Motor neuron (in vitro differentiated cells): ENCODE results near the gene PLA2G7. TPM values are rescaled to one million over a fixed set of nuclear protein-coding genes. Genes with fewer than 3 reads are reported as not detected.

Experiments
- ATAC-seq, 8 experiments: fragments of 200-7000 bp; cut with Tn5 transposase; replicated peaks in 6 of 8; 2 replicates each; pipeline ENCODE4 v1.8.0; 2021; ENCODE audit warnings: mild to moderate bottlenecking in 8 of 8, moderate library complexity in 8 of 8
- H3K27ac ChIP-seq, 2 donors: fragments of 250-450 bp; sonication (Bioruptor Pico); 2 replicates each; pipeline ENCODE4 v1.9.0; 2021; ENCODE audit warnings: antibody characterized with exemption in 2 of 2, mild to moderate bottlenecking in 2 of 2, moderate library complexity in 1 of 2
- H3K4me1 ChIP-seq, 2 donors: fragments of 250-450 bp; sonication (Bioruptor Pico); replicated peaks in 1 of 2; 2 replicates each; pipeline ENCODE4 v1.6.1; 2021; ENCODE audit warnings: antibody characterized with exemption in 2 of 2, mild to moderate bottlenecking in 2 of 2, moderate library complexity in 1 of 2
- H3K4me3 ChIP-seq, 5 donors: fragments of 250-450 bp; sonication (Bioruptor Pico); 2 replicates each; pipeline ENCODE4 v1.9.0; 2021; ENCODE audit warnings: antibody characterized with exemption in 5 of 5, mild to moderate bottlenecking in 5 of 5, moderate library complexity in 4 of 5
- WGBS, 10 experiments: fragments of 450-650 bp; shearing (Covaris generic); methylation state at CpG; one replicate each; pipeline ENCODE4 v1.0.0; 2022; 5-methylcytosine and 5-hydroxymethylcytosine counted together
- in situ Hi-C, 9 experiments: fragments of 400-800 bp; cut with MboI; loops; one replicate each; pipeline ENCODE4 v1.15.0; 2021; ENCODE audit warnings: low sequenced_read_pairs in 9 of 9, low pct_unique_long_range_greater_than_20kb in 2 of 9; ENCODE audit not compliant: unreplicated experiment in 9 of 9
- total RNA-seq, 8 experiments: library from RNA; unstranded; fragments of 300-600 nt; gene quantifications; 2 replicates each; pipeline versions ENCODE4 v1.2.3 to v1.2.4, GENCODE V29; 2022

PLA2G7 gene
- total RNA-seq, 8 experiments from 2014 or later: 0.14 to 15.0 (median 0.46) TPM

- 54 to 100% (median 82%) methylated on average over 1 to 2 of the region's 2 CpGs; no CpG with 5 or more reads in 2 of the 10 experiments for whole genome bisulfite sequencing, 10 experiments
- peak in 3 of 8 experiments; percentile 18 to 70 (median 61) for ATAC-seq
- Histone ChIP-seq H3K4me1 (no peaks in the 10 kb centered on the region), H3K4me3 (no peak overlapping the region), H3K27ac (no peak overlapping the region)
- in situ Hi-C loops: no loop called here
Measured at GRCh38 chr6:46667377-46667776, 67.8 kb downstream of the PLA2G7 start.

- Histone ChIP-seq H3K4me1 (no peaks in the 10 kb centered on the region), H3K27ac (no peak overlapping the region), H3K4me3 (no peak overlapping the region)
- 56 to 100% (median 80%) methylated on average over 1 to 2 of the region's 2 CpGs; no CpG with 5 or more reads in 1 of the 10 experiments for WGBS, 10 experiments
- in situ Hi-C loops: no loop called here
- ATAC-seq: no peak
Measured at GRCh38 chr6:46661483-46661882, 73.7 kb downstream of the PLA2G7 start.

GRCh38 chr6:46657642-46658041 is 77.5 kb downstream of the PLA2G7 start:
- H3K4me3 ChIP-seq: no peak overlapping the region
- in situ Hi-C loops: no loop called here
- H3K4me1 ChIP-seq: peaks cover 0 to 14% of the 10 kb centered on the region in 2 donors
- H3K27ac ChIP-seq: no peak overlapping the region
- no peak for ATAC-seq

- 26 to 91% (median 50%) methylated on average over 2 to 6 of the region's 6 CpGs for WGBS, 10 experiments
- Histone ChIP-seq H3K4me3 (no peak overlapping the region), H3K27ac (no peak overlapping the region), H3K4me1 (peaks cover 0 to 17% of the 10 kb centered on the region in 2 donors)
- in situ Hi-C loops: no loop called here
- ATAC-seq: no peak
Measured at GRCh38 chr6:46655803-46656202, 79.4 kb downstream of the PLA2G7 start.

Other genes with a start within 250 kb of the PLA2G7 start
- 100 to 1,000 TPM in 1 of 8 experiments, 10 to 100 TPM in 4, under 1 TPM in 2, not detected in 1; 0.27 to 104 (median 24.0) TPM for gene RCAN2, start 243.9 kb downstream of the PLA2G7 start, total RNA-seq
- gene CYP39A1, start 82.6 kb downstream of the PLA2G7 start, total RNA-seq: 10 to 100 TPM in 2 of 8 experiments, 1 to 10 TPM in 5, under 1 TPM in 1; 0.83 to 17.3 (median 4.2) TPM
- gene SLC25A27, start 82.4 kb downstream of the PLA2G7 start, total RNA-seq: 10 to 100 TPM in 7 of 8 experiments, 1 to 10 TPM in 1; 6.5 to 71.5 (median 28.6) TPM
- gene TDRD6, start 47.5 kb downstream of the PLA2G7 start, total RNA-seq: 1 to 10 TPM in 2 of 8 experiments, under 1 TPM in 6; 0.13 to 2.5 (median 0.53) TPM
- 1 to 10 TPM in 2 of 8 experiments, under 1 TPM in 5, not detected in 1; 0.17 to 2.5 (median 0.56) TPM for gene ANKRD66, start 11.6 kb upstream of the PLA2G7 start, total RNA-seq
- gene MEP1A, start 58.0 kb upstream of the PLA2G7 start, total RNA-seq: under 1 TPM in 1 of 8 experiments, not detected in 7; 0.19 TPM
- gene ADGRF5, start 186.6 kb upstream of the PLA2G7 start, total RNA-seq: 1 to 10 TPM in 1 of 8 experiments, under 1 TPM in 1, not detected in 6; 0.38 to 3.0 TPM